ENCODE results near the gene FBXW12.

FBXW12 gene

GRCh38 chr3:48423241-48423882 lies 51.3 kb downstream of the FBXW12 start:
- DNase-seq (ENCODE audit: low read depth), result no peak

GRCh38 chr3:48423883-48424695 lies 52.1 kb downstream of the FBXW12 start:
- no peak for DNase-seq (ENCODE audit: low read depth)

GRCh38 chr3:48425281-48425812 lies 53.3 kb downstream of the FBXW12 start:
- no peak for DNase-seq (ENCODE audit: low read depth)

GRCh38 chr3:48426401-48426909 lies 54.4 kb downstream of the FBXW12 start:
- DNase-seq (ENCODE audit: low read depth), result no peak

- DNase-seq (ENCODE audit: low read depth), result no peak
Observed at GRCh38 chr3:48426944-48427629, 55.1 kb downstream of the FBXW12 start.

- DNase-seq (ENCODE audit: low read depth), result no peak
Observed at GRCh38 chr3:48427630-48427962, 55.6 kb downstream of the FBXW12 start.

- DNase-seq (ENCODE audit: low read depth), result no peak
Observed at GRCh38 chr3:48428088-48428571, 56.1 kb downstream of the FBXW12 start.

GRCh38 chr3:48428572-48429316 lies 56.7 kb downstream of the FBXW12 start:
- DNase-seq (ENCODE audit: low read depth), result no peak

GRCh38 chr3:48429317-48429959 lies 57.4 kb downstream of the FBXW12 start:
- no peak for DNase-seq (ENCODE audit: low read depth)

GRCh38 chr3:48429960-48430707 lies 58.1 kb downstream of the FBXW12 start, which contains the start of gene PLXNB1:
Gene PLXNB1, minus strand, starts transcription at chr3:48430086. Its CDS starts 5,475 bp downstream, at chr3:48424611.
- DNase-seq (ENCODE audit: low read depth), result no peak

- DNase-seq (ENCODE audit: low read depth), result no peak
Observed at GRCh38 chr3:48430708-48431101, 58.7 kb downstream of the FBXW12 start.

- DNase-seq (ENCODE audit: low read depth), result no peak
Observed at GRCh38 chr3:48431224-48432029, 59.4 kb downstream of the FBXW12 start.

- no peak for DNase-seq (ENCODE audit: low read depth)
Observed at GRCh38 chr3:48432411-48433371, 60.7 kb downstream of the FBXW12 start.

GRCh38 chr3:48433472-48434118 lies 61.6 kb downstream of the FBXW12 start:
- DNase-seq (ENCODE audit: low read depth), result no peak

- DNase-seq (ENCODE audit: low read depth), result no peak
Observed at GRCh38 chr3:48434591-48435222, 62.7 kb downstream of the FBXW12 start.

GRCh38 chr3:48435223-48435595 lies 63.2 kb downstream of the FBXW12 start:
- DNase-seq (ENCODE audit: low read depth), result no peak

GRCh38 chr3:48435774-48436476 lies 63.9 kb downstream of the FBXW12 start:
- DNase-seq (ENCODE audit: low read depth), result peak; percentile 66

Data from GM04504 (cell line).